DMS53 treated with DMSO at 0.1 percent for 48 hours (cell line): ENCODE data around the gene GABRD.

Experiments
- DNase-seq: peaks from one replicate; lab custom pipeline; 2025; ENCODE audit not compliant: unreplicated experiment; lab: John Stamatoyannopoulos, UW

The GABRD gene

GRCh38 chr1:2037314-2037979, 18.3 kb downstream of the GABRD start:
- no peak for DNase-seq

GRCh38 chr1:2038229-2038628, 19.1 kb downstream of the GABRD start:
- DNase-seq = no peak

GRCh38 chr1:2039251-2039650, 20.1 kb downstream of the GABRD start:
- DNase-seq = no peak

DNA sequence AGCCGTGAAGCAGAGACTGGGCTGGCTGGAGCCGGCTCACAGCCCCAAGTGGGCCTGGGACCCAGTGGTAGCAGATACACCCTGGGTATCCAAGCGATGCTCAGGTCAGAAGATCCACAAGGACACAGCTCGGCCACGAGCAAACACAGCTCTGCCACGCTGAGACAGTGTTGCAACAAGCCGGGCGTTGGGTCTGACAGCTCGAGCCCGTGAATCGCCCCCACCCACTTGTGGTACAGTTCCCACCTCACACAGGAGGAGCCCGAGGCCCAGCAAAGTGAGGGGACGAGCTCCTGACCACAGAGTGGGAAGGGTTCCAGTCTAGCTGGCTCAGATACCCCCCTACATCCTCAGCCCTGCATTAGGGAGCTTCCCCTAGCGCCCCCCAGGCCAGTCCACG, 22.2 kb downstream of the GABRD start:
- DNase-seq = no peak

- DNase-seq = no peak
Measured at GRCh38 chr1:2041887-2042286, 22.7 kb downstream of the GABRD start.

GRCh38 chr1:2042830-2043773, 24.0 kb downstream of the GABRD start:
- no peak for DNase-seq

GRCh38 chr1:2043886-2044285, 24.7 kb downstream of the GABRD start:
- no peak for DNase-seq

DNA sequence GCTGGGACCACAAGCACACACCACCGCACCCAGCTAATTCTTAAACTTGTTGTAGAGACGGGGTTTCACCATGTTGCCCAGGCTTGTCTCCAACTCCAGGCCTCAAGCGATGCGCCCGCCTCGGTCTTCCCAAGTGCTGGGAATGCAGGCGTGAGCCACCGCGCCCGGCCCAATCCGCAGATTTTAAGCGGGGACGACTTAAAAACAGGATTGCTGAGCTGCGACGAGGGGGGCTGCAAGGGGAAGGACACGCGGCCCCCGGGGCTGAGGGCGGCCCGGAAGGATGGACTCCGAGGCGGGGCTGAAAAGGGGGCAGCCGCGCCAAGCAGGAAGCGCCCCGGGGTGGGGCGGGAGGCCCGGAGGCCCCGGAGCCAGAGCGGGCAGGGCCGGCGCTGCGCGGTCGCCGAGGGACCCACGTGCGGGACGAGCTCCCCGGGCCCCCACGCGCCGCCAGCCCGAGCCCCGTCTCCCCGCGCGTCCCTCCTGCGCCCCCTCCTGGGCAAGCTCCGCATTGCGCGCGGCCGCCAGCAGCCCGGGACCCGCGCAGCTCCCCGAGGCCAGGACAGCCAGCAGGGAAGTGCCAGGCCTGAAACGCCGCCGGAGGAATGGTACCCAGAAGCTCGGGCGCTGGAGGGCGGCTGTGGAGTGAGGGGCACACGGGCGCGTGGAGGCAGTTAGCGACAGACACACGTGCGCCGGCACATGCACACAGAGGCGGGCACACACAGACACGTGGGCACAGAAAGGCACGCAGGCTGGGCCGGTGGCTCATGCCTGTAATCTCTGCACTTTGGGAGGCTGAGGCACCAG, 25.6 kb downstream of the GABRD start:
- no peak for DNase-seq

- DNase-seq = no peak
Measured at GRCh38 chr1:2045468-2046173, 26.5 kb downstream of the GABRD start.

DNA sequence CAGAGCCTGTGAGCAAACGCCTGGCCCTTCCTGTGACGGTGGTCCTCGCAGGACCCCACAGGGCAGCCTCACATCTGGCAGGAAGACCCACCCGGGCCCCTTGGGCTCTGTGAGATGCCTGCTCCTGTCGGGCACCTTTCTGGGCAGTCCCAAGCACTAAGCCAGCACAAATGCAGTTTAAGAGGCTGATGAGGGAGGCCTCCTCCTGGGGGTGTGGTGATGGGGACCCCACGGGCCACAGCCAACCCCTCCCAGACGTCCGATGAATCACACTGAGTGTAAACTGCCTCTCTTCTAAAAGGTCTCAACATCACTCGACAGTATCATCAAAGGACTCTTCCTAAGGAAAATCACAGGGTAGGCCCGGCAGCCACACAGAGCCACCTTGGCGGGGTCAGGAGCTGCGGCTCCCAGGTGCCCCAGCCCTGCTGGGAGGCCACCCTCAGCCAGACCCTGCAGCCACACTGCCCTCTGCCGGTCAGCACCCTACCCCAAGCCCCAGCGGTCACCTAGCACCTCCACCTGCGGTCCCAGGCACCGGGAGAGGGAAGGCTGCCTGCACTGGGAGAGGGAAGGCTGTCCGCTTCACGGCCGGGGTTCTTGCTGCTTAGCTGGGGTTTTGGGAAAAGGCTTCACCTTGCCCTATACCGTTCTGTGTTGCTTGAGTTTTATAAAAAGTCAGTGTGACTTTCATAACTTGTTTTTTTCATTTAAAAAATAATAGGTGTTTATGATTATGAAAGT, 27.2 kb downstream of the GABRD start:
- peak; percentile 73 for DNase-seq

DNA sequence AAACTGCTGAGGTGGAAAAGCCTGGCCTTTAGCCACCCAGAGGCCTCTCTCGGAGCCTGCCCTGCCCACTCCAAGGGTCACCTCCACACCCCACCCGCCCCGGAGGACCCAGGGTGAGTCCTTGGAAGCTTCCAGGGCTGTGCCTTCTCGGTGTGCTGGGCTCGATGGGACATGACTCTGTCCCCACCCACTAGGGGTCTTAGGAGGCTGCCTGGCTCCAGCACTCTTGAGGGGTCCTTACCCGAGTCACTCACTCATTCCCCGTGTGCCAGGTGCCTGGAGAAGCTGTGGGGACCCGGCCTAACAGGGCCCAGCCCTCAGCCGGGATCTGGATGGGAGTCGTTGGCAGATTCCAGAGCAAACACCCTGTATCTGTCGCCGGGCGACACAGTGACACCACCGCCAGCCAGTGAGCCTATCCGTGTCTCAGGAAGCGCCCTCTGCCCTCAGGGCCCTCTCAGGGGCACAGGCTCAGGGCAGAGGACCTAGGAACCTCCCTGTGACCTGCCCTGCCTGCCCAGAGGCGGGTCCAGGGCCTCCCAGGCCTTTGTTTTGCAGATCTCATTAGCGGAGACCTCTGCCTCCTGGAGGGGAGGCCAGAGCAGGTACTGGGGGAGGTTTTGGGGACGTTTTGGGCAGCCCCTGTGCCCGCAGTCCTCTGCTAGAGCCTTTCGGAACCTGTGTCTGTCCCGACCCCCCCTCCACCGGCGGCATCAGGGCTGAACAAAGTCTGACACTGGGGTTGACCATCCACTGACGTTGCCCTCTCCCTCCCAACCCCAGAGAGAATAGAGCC, 28.0 kb downstream of the GABRD start:
- DNase-seq = no peak

- no peak for DNase-seq
Measured at GRCh38 chr1:2047749-2048729, 28.9 kb downstream of the GABRD start.

DNA sequence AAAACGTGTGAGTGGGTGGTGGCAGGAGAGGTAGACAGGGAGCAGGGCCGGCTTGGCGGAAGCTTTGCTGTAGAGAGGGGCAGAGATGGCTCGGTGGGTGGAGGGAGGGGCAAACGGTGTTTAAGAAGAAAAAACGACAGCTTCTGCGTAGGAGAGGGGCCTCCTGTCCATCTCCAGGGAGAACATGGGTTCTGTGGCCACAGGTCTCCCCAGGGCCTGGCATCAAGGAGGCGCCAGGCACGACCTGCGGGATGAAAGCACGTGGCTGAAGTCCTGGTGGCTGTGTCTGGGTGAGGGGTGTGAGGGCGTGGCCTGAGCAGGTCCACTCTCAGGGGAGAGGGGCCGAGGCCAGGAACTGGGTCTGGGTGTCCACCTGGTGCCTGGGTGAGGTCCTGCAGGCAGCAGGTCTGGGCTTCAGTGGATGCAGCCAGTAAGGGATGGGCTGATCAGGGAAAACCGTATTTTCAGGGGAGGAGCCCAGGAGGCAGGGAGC, 30.1 kb downstream of the GABRD start:
- peak; percentile 27 for DNase-seq

- DNase-seq = peak; percentile 87
Measured at GRCh38 chr1:2049718-2050431, 30.7 kb downstream of the GABRD start, which contains the start of gene PRKCZ. Gene PRKCZ (plus strand): TSS chr1:2050411. CDS start chr1:2050631, 220 bp downstream.

- DNase-seq = no peak
Measured at GRCh38 chr1:2050461-2050792, 31.3 kb downstream of the GABRD start.

- no peak for DNase-seq
Measured at GRCh38 chr1:2050793-2051682, 31.9 kb downstream of the GABRD start.
